Limb (tissue), 2 donors: ENCODE results near the gene CDIP1.

Experiments
- DNase-seq, 2 donors: peaks; one replicate each; pipeline ENCODE4 v3.0.0-alpha.2; 2016; ENCODE audit errors: extremely low spot score in 2 of 2

The CDIP1 gene

DNA sequence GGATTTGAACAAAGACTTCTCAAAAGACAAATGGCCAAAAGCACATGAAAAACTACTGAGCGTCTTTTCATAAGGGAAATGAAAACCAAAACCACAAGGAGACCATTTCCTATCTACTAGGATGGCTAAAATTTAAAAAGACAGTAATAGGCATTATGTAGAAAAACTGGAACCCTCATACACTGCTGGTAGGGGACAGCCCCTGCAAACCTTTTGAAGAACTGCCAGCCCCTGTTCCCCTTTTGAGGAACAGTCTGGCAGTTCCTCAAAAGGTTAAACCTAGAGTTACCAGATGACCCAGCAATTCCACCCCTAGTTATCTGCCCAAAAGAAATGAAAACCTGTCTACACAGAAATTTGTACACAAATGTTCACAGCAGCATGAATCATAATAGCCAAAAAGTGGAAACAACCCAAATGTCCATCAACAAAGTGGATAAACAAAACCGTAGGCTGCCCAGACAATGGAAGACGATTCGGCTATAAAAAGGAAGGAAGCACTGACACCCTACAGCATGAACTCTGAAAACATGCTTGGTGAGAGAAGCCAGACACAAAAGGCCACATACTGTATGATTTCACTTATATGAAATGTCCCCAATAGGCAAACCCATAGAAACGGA is 22.9 kb downstream of the CDIP1 start:
- no peak for DNase-seq

DNA sequence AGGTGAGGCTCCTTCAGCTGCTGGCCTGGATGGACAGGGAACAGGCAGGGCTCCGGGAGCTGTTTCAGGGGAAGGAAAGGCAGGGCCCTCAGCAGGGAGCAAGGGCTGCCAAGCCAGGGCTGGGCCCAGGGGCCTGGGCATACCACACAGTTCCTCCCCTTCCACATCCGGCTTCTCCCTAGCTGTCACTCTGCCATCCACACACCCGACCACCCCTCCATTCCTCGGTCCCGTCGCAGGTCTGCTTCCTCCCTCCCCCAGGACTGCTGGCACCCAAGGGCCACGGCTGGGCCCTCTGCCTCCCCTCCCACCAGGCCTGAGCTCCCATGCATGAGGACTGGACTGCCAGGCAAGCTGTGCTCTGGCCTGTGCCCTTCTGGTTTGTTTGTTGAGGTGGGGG is 24.0 kb downstream of the CDIP1 start:
- DNase-seq = no peak

- DNase-seq = no peak
Measured at GRCh38 chr16:4513881-4514280, 24.7 kb downstream of the CDIP1 start.

DNA sequence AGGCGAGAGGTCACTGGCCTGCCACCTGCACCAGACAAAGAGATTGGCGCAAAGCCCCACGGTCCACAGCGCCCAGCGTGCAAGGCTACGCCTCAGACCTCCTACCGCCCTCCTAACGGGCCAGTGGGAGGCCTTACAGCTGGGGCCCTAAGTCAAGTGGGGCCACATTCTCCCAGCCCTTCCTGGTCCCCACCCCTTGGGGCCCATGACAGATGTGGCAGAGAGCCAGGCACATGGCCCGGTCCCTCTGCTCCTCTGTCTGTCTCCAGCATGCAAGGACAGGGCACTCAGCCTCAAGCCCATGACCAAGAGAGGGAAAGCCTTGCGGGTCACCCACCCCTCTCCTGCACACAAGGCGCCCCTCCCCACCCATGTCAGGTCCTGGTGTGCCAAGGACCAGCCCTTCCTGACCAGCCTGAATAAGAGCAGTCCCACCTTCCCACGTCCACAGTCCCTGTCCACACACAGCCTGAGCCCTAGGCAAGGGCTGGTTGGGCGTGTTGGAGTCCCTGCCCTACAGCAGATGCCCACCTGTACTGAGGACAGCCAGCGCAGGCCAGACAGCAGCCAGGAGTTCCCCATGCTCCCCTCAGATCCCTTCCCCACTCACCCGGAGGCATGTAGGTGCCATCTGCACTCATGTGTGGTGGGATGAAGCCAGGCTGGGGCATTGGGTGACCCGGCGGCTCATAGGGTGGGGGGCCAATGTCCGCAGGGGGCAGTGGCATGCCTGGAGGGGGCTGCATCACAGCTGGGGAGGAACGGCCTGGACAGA is 25.3 kb downstream of the CDIP1 start:
- no peak for DNase-seq

DNA sequence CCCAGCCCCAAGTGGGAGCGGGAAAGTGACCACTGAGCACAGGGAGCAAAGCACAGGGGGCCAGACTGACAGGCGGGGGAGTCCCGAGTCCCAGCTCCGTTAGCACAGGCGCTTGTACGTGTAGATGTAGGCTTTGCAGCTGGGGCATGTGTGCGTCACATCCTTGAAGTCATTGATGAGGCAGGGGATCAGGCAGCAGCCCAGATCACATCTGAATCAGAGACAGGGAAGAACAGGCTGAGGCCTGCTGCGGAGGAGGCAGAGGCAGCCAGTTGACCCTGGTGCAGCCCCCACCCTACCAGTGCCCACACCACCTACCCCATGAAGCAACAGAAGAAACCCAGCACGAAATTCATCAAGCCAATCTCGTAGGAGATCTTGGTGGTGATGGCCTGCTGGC is 26.1 kb downstream of the CDIP1 start:
- no peak for DNase-seq

DNA sequence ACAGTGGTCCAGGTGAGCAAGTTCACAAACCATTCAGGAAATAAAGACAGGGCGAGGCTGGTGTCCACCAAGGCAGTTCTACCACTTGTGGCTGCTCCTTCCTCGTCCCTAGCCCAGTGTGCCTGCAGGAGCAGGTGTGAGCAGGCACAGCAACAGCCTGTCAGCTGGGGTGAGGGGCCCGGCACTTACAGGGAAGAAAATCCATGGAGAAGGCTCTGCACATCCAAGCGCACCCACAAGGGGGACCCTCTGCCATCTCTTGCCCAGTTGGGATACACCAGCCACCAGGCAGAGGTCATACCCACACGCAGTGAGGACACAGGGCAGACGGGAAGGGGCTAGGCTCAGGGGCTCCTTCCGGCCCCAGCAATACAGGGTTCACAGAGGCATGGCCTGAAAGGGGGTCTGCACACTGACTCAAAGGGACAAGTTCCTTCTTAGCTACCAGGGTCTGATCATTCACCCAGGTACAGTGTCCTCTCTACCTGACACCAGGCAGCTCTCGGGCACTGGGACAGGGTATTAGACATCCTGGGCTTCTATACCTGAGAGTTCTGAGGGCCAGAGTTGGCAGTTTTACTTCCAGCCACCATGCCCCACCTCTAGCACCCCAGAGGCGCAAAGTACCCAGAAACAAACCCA is 27.0 kb downstream of the CDIP1 start:
- DNase-seq = peak; percentile 30 to 67

DNA sequence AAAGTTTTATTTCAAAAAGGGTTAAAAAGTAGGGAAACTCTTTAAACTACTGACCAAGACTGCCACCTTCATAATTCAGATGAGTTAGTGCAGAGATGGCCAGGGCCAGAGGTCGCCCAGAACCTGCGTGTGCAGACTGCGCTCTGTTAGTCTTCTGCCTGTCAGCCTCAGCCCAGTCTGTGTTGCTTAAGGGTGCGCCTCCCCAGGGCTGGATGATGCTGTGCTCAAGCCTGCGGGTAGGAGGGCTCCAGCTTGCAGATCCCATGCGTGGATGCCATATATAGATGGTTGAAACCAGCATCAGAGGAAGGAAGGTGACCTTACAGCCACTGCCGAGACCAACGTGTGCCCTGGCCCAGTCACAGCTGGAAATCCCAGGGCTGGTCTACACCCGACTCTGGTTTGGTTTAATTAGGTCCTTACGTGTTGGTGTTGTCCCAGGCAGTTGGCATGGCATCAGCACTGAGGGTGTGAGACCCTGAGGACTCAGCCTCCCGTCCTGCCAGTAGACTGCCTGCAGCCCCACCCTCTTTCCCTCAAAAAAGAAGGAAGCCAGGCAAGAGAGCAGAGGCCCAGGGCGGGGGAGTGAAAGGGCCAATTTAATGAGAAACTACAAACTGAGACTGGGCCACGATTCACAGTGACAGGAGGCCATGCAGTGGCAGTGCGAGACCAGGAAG is 27.7 kb downstream of the CDIP1 start:
- DNase-seq = no peak

DNA sequence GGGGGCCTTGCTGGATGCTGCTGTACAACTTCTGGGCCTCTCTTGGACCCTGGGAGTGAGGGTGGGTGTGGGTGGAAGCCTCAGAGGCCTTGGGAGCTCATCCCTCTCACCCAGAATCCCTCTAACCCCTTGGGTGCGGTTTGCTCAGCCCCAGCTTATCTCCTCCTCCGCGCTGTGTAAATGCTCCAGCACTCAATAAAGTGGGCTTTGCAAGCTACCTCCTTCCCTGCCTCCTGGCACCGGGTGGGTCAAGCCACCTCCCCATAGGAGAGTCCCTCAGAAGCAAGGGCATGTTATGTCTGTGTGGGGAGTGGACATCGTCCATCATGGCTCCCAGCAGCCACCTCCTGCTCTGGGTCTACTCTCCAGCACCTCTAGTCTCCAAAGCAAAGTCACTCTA is 28.4 kb downstream of the CDIP1 start:
- DNase-seq = no peak

- DNase-seq = no peak
Measured at GRCh38 chr16:4509420-4509819, 29.2 kb downstream of the CDIP1 start.

DNA sequence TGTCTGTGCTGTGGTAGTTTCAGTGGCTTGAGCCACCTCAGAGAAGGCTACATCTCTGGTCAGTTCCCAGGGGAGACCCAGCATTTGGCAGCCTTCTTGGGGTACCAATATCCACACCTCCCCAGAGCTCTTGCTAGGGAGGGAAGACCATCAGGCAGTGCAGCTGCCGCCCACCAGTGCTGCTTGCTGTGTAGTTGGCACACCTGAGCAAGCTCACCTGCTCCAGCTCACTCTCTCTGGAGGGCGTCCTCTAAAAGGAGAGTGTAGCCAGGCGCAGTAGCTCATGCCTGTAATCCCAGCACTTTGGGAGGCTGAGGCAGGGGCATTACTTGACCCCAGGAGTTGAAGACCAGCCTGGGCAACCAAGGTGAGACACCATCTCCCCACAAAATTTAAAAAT is 29.8 kb downstream of the CDIP1 start:
- DNase-seq = no peak

- DNase-seq = no peak
Measured at GRCh38 chr16:4507588-4508345, 30.8 kb downstream of the CDIP1 start.

- peak; percentile 56 to 72 for DNase-seq
Measured at GRCh38 chr16:4506450-4506849, 32.1 kb downstream of the CDIP1 start.

DNA sequence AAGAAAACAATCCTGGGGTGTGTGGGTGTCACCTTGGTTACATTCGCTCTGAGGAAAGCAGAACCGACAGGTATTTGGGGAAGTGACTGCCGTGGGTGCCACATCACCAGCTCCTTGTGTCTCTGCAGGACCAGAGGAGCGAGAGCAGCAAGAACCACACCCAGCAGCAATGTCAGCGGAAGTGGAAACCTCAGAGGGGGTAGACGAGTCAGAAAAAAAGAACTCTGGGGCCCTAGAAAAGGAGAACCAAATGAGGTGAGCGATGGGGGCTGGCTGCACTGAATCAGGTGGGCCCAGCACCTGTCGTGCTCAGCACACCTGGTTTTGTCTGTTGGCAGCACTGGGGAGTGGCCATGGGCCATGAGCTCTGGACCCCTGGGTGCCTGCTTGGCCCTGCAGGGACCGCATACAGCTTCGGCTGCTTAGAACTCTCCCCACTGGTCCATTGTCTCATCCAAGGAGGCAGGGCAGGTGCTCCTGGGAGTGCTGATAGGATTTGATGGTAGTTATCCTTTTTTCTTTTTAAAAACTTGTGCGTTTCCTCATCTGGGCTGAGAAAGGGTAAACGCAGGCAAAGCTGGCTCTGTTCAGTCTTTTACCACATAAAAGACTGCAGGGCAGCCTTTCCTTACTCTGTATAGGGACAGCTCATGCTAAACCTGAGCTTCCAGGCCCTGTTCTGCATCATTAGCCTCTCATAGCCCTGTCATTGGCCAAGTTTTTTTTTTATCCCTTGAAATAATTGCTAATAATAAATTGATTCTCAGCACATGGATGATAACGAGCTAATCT is 33.0 kb downstream of the CDIP1 start:
- no peak for DNase-seq

DNA sequence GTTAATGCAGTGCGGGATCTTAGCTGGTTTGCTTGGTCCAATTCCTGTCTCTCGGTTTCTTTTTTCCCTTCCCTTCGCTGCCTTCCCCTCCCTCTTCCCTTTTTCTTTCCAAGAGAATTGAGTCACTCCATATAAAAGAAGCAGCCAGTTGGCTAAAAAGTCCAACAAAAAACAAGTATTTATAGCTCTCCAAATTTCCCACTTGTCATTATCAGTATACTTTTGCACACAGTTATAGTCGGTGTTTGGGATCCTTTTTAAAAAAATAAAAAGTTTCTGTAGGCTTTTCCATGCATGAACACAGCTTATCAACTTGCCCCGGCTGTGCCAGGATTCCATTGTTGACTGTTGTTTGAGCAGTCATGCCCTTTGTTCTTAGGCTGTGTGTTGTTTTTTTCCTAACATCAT is 37.5 kb downstream of the CDIP1 start:
- no peak for DNase-seq

DNA sequence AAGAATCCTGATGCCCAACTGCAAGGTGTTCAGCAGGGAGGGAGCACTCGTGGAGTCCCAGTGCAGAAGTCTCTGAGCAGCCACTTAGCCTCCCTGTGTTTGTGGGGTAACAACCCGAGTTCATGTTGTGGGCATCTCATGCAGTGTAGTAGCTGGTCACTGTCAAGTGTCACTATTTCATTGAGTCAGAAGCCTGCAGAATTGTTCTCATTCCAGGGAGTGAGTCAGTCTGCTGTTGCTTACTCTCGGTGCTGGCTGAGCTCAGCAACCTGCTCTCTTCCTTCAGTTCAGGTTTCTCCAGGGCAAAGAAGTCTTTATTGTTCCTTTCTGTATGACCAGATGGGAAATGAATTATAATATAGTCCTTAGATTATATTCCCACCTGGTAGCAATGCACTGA is 38.3 kb downstream of the CDIP1 start:
- DNase-seq = no peak

GRCh38 chr16:4499196-4499555 is 39.4 kb downstream of the CDIP1 start:
- no peak for DNase-seq

- DNase-seq = no peak
Measured at GRCh38 chr16:4498546-4499195, 39.9 kb downstream of the CDIP1 start.

GRCh38 chr16:4496305-4496704 is 42.3 kb downstream of the CDIP1 start:
- DNase-seq = no peak

DNA sequence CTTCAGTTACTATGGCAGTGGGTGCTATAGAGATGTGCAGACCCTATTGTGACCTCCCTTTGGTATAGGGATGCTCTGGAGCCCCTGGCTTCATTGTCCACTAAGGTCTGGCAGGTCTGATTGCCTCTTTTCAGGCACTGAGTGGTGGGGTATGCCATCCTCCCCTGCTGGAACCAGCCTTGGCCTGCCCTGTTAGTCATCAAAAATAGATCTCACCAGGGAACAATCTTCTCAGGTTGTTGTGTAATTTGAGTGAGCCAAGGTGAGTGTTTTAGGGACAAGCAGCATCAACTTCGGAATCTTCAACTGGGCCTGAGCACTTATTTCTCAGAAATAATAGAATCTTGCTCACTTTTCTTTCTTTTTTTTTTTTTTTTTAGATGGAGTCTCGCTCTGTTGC is 42.8 kb downstream of the CDIP1 start:
- DNase-seq = no peak

GRCh38 chr16:4494746-4495490 is 43.7 kb downstream of the CDIP1 start:
- no peak for DNase-seq
